GM21360 (cell line): ENCODE measurements around the gene EPB41L3.
"Not testable (repeated sequence)": the region's sequence is repeated elsewhere in the genome, so short reads cannot be mapped to it uniquely, and the experiment has no call there.

Source experiments
- ATAC-seq: cut with Tn5 transposase; IDR thresholded peaks from one replicate; pipeline ENCODE4 v1.9.1; 2021; ENCODE audit warnings: mild to moderate bottlenecking, moderate library complexity; ENCODE audit not compliant: unreplicated experiment

The EPB41L3 gene

DNA sequence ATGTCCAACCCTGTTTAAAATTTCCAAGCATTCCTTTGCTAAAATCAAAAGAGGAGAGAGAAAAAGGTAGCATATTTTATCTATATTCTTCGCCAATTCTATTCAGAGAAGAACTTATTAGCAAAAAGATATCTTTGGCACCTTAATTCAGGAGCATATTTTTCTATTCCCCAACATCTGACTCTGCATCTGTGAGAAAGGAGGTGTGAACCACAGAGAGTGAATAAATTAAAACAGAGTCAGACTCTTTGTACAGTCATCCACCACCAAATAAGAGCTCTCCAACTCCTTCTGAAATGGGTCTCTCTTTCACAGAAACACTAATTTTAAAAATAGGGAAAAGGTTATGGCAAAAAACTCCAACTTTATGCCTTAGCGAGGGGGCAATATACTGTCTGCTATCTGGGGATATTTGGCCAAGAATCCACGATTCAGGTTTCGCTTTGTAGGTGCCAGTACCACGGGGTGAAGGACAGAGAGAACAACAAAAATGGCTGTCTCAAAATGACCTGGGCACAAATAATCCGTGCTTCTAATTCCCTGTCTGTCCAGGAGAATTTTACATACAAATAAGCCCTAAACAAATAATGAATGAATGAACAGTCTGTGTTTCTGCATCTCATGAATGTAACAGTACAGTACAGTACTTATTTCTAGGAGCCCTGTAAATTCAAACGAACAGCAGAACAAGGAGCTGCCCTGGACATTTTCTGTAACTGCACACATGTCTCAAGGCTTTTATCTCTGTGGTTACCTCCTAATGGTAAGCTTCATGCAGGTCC is 43.4 kb downstream of the EPB41L3 start:
- no peak for ATAC-seq

DNA sequence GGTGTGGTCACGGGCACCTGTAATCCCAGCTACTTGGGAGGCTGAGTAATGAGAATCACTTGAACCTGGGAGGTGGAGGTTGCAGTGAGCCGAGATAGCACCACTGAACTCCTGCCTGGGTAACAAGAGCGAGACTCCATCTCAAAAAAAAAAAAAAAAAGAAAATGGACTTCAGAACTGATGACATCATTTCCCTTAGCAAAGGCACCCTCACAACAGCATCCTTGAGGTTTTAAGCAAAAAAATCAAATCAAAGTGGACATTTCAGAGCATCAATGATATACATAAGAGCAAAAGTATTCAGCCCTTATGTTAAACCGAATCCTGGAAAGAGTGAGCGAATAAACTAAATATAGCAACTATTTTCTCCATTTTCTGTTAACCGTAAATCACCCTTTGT is 45.3 kb downstream of the EPB41L3 start:
- ATAC-seq: no peak

DNA sequence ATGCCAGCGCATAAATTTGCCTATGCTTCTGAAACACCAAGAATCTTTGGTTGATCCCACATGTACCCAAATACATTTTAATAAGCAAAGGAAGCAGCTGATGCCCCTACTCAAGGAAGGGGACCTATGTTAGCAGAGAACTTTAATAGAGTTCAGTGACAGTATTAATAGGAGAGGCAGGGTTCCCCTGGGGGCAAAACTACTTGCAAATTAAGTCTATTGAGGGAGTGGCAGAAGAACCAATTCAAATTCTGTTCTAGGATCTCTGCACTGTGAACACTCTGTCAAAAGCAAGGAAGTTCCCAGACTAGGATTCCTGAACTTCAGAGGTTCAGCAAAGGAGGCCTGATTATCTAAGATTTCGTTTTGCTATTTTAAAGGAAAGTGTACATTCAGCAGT is 47.5 kb downstream of the EPB41L3 start:
- no peak for ATAC-seq

DNA sequence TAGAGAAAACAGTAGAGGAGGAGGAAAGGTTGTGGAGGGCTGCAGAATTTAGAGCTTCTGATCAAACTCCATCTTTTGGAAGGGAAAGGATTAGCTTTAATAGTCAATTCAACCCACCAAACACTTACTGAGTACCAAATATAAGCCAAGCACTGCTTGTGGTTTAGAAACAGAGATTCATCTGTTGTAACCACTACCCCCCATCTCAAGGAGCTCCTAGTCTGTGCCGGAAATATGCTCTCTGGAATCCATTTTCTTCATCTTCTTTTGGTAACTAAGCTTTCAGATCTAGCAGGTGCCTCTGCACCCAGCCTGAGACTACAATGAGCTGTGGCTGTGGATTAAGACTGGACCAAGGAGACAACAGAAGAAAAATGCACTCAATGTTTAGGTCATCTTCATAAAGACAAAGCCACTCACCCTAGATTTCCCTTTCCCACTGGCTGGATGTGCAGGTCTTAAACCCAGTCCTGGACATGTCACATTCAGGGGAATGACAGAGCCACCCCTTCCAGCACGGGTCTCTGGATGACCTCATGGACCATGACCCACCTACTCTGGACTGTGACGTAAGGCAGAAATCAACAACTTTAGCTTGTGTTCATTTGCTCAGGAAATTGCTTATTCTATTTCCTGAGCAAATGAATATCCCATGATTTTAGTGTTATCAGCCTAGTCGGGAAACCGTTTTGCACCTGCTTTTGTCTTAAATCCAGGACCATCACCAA is 52.9 kb downstream of the EPB41L3 start:
- no peak for ATAC-seq

DNA sequence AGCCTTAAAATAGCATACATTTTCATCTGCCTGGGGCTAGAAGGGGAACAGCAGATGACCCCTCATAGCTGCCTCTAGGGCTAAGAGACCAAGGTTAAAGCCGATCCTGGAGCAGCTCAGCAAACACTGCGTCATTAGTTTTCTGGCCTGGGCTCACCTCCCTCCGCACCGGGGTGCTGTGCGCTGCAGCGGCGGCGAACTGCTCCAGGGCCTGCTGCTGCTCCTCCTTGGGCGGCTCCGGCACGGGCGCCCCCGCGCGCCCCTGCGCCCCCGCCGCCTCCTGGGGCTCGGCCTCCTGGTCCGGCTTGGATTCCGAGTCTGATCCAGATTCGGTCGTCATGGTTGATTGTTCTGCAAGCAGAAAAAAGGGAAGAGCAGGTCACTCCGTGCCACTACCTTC is 55.0 kb downstream of the EPB41L3 start:
- no peak for ATAC-seq

DNA sequence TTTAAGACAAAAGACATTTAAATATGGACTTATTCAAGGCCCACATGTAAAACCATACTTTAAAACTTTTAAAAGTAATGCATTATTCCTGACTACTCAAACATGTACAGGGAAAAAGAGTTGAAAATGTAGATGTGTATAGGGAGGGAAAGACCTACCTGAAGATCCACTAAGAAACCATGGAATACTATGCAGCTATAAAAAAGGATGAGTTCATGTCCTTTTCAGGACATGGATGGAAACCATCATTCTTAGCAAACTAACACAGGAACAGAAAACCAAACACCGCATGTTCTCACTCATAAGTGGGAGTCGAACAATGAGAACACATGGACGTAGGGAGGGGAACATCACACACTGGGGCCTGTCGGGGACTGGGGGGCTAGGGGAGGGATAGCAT is 55.8 kb downstream of the EPB41L3 start:
- not testable (repeated sequence) for ATAC-seq

DNA sequence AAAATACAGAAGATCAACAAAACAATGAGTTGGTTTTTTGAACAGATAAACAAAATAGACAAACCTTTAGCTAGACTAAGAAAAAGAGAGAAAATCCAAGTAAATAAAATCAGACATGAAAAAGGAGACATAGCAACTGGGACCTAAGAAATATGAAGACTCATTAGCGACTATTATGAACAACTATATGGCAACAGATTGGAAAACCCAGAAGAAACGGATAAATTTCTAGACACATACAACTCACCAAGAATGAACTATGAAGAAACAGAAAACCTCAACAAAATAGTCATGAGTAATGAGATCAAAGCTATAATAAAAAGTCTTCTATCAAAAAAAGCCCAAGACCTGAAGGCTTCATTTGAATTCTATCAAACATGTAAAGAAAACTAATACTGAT is 59.3 kb downstream of the EPB41L3 start:
- ATAC-seq: no peak

DNA sequence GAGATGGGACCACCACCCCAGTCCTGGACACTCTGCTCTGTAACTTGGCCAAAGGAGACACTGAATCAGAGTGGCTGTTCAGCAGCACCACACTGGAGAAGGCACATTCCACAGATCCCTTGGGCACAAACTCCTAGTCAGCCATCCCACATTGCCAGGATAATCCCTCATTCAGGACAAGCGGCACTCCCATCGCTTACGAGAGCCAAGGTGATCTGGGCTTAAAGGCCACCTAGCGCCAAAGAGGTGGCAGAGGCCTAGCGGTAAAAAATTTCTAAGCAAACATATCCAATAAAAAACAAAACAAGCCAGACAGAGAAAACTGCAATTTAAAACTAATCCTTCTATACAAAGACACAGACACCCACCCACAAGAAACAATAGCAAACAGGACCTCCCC is 62.2 kb downstream of the EPB41L3 start:
- no peak for ATAC-seq

DNA sequence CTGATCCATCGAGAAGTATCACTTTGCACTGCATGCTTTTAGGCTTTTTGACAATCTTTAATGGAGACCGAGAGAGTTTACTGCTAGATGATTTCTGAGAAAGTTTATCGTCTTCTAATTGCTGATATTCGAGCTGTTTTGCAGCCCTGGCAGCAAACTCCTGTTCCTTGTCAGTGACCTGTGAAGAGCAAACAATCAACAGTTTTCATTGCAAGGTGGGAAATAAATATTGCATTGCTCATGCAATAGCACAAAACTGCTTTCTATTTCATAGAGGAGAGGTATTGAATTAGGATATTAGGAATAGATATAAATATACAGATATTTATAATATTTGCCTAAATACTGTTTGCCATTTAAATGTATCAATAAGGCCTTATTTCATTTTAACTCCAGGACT is 65.5 kb downstream of the EPB41L3 start:
- ATAC-seq: no peak

DNA sequence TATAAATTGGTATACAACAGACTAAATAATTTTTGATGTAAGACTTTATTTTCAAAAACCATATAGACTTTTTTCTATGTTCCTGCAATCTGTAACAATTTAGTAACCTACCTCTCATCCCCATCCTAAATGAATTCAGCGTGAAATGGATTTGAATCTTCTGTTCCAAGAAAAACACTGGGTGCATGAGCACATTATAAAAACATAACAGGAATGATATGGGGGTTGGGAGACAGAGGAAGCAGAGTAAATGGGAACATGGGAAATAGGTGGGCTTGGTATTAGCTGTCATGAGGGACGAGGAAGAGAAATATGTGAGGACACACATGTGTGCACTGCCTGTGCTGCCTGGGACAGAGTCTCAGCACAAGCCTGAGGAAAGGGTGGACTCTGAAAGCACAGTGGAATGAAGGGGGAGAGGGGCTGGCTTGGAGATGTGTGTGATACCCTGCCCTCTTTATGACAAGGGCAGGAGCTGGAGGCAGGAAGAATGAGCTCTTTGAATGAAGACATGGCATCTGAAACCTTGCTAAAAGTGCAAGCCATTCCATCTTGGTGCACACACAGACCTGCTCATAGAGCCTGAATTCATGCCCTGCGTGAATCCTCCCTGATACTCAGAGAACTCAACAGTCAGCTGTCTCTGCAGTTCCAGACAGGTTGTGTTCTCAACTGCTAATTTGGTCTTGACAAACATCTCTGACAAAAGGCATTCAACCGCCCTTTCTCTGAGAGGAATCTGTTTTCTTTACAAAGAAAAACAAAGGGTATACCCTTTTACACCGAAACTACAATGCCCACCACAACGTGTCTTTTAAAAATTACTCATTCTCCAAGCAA is 66.6 kb downstream of the EPB41L3 start:
- ATAC-seq: no peak

DNA sequence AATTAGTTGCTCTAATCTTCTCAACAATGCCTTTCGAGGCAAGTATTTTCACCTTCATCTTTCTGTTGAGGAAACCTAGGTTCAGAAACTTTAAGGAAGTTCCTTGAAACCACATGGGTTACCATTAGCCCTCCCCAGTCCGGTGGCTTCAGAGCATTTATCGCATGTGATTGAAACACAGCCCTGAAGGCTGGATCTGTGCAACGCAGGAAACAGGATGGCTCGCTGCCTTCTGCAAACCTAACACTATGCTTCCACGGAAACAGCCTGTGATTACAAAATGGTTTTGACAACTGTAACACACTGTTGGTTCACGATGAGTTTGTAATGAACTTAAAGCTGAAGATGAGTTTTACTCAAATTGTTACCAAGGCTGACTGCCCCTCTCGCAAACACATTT is 68.5 kb downstream of the EPB41L3 start:
- no peak for ATAC-seq

DNA sequence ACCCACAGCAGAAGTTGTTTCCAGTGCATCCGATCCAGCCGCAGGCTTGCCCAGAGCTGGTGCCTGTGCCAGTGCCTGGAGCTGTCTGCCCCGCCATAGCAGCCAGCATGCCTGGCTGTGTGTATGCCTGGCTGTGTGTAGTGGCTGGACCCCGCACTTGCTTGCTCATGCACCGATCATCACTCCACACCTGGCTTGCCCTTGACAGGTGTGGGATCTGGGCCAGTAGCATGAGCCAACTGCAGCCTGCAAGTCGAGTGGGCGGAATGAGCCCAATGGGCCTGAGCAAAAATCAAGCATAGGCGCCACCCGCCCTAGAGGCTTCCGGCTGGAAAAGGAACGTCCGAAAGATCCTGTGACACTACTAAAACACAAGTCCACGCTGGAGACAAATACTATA is 74.5 kb downstream of the EPB41L3 start:
- no peak for ATAC-seq

DNA sequence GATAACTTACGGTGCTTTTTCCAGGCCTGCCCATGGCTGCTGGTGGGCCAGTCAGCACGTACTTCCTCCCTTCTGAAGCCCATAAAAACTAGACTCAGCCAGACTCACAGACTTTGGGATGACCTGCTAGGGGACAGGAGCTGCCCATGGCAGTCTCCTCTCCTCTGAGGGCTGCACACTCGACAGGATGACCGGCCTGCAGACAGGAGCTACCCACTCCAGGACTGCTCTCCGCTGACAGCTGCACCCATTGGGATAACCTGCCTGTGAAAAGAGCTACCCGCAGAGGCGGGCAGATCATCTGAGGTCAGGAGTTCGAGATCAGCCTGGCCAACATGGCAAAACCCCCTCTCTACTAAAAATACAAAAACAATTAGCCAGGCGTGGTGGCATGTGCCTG is 75.4 kb downstream of the EPB41L3 start:
- ATAC-seq: no peak

DNA sequence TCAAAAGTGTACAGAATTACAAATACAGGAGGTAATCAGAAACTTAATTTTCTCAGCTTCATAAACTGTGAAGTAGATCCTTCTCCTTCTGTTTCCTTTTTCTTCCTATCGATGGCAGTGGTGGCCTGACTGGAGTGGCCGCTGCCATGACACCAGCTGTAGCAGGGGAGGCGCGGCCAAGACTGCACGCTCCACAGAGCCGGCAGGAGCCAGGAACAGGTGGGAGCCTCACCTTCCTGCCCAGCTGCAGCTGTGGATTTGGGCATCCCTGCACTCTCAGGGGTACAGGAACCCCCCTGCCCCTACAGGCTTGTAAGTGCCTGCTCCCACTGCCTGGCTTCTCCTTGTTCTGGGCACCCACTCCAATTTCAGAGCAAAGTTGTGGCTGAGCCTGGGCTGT is 76.1 kb downstream of the EPB41L3 start:
- no peak for ATAC-seq

DNA sequence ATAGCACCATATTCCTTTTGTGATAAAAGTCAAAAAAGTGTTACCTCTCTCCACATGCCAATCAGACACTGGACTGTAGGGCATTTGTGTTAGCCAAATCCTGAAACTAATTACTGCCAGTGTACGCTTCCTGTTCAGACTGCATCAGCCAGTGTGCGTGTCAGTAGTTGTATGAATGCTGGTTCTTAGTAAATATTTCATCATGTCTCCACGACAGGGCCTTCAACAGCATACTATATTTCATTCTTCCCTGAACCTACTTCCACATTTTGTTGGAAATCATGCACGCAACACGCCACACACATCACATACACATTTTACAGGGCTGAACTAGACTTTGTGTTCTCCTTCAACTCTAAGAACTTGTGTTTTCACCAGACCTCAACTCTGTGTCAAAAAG is 77.5 kb downstream of the EPB41L3 start:
- no peak for ATAC-seq

DNA sequence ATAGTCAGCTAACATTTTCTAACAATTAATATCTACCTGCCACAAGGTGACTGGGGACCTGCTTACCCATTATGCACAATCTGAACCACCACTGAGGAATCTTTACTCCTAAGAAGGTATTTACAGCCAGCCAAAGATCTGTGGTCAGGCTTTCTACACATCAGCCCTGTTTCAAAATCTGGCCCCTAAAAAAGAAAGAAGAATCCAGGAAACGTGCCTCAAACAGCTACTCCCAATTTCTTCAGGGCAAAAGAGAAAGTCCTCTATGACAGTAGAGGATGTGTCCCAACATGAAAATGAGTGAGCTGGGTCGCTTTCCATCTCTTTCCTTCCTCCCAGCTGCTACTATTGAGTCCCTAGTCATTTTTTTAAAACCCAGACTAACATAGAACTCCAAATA is 79.5 kb downstream of the EPB41L3 start:
- ATAC-seq: no peak

DNA sequence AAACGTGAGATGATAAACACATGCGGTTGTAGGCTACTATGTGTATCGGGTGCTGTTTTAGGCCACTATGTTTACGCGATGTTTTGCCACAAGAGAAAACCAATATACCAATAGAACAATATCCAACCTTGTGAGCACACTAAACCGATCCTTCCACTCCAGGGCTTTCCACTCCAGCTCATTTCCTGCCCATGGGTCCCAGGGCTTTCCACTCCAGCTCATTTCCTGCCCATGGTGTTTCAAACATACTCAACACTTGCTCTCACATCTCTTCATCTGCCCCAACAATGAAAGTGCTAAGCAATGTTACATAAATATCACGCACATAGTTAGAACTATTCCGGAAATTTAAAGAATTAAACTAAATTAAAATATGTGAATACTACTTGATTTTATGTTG is 80.0 kb downstream of the EPB41L3 start:
- ATAC-seq: no peak

DNA sequence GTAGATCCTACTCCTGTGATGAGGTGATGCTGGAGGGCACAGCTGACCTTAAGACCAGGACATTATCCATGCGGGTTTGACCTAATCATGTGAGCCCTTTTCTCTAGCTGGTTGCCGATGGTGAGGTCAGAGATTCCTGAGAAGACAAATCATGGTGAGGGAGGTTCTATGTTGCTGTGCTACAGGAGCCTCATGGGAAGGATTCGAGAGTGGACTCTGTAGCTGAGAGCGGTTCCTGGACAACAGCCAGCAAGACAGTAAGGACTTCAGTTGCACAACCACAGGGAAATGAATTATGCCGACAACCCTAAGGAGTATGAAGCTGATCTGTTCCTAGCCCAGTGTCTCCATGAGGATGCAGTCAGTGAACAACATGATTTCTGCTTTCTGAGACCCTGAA is 80.4 kb downstream of the EPB41L3 start:
- no peak for ATAC-seq

DNA sequence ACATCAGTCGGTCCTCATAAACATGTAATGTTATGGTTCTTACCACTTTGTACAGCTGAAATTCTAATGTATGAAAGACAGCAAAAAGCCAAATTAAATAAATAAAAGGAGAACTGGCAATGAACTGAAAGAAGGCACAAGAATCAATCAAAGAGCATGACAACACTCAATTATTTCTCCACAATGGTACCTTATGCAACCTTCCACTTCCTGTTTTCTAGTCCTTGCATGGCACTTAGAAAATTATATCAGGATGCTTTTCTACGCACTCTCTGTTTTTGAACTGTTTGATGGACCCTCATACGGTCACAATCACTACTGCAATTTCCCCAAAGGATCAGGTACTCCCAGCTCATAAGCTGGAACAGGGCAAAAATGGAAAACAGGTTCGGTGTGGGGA is 81.6 kb downstream of the EPB41L3 start:
- no peak for ATAC-seq

DNA sequence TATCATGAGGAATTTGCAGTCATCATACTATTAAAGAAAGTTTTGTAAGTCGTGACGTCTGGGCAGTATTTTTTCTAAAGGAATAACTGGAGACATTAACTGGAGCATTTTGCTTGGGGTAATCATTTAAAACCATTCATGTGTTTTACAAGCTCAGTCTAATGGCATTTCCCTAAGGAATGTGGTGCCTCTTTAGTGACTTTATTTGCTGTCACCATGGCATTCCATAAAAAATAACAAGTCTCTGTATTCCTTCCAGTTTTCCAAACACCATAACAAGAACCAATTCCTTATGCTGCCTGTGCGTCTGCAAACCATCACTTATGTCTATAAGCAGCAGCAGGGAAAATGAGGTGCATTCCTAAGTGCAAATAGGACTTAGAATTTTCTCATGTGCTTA is 82.8 kb downstream of the EPB41L3 start:
- no peak for ATAC-seq

DNA sequence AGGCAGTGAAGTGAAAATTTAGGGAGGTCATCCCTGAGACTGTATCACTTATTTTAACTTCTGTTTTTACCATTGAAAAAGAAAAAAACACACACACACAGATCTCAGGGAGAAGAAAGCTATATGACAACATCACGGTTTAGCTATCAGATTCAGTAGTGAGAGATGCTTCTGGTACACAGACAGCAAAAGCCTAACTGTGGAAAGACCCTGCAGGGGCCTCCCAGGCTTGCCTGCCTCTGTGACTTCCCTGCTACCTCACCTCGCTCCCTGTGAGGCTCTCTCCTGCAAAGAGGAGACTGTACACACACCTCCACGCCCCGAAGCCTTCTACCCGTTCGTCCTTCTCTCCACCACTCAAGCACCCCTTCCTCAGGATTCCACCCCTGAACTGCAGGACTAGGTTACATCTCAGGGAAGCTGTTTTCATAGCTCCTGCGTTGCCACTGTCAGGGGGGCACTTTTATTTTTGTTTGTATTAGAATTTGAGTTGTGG is 86.3 kb downstream of the EPB41L3 start:
- no peak for ATAC-seq
